GM23338 (cell line): ENCODE results near the gene ARHGAP42.

Experiments used
- CREB1 ChIP-seq: fragments of 250-450 bp; sonication (Bioruptor Pico); IDR thresholded peaks from 2 replicates; pipeline ENCODE4 v1.5.0; 2020; ENCODE audit warnings: low read depth, mild to moderate bottlenecking, moderate library complexity
- EZH2 ChIP-seq: fragments of 200-600 bp; sonication (generic); IDR thresholded peaks from one replicate; pipeline ENCODE4 v1.8.0; 2017; ENCODE audit warnings: antibody characterized with exemption, mild to moderate bottlenecking, low read depth; ENCODE audit not compliant: unreplicated experiment
- EZH2phosphoT487 ChIP-seq: fragments of 200-600 bp; sonication (generic); IDR thresholded peaks from one replicate; pipeline ENCODE4 v1.8.1; 2018; ENCODE audit warnings: antibody characterized with exemption; ENCODE audit not compliant: unreplicated experiment
- JUNB ChIP-seq: IDR thresholded peaks from one replicate; pipeline ENCODE4 v1.6.1; 2016; ENCODE audit warnings: antibody characterized with exemption; ENCODE audit not compliant: unreplicated experiment
- POLR2AphosphoS5 ChIP-seq: IDR thresholded peaks from 2 replicates; pipeline ENCODE4 v1.6.1; 2016; ENCODE audit warnings: antibody characterized with exemption, low read depth
- ZNF462 ChIP-seq: fragments of 250-450 bp; sonication (Bioruptor Pico); IDR thresholded peaks from 2 replicates; pipeline ENCODE4 v1.5.0; 2020; ENCODE audit warnings: mild to moderate bottlenecking, moderate library complexity
- TF ChIP-seq, protein P1 (sequence below), 2 experiments: fragments of 200-600 bp in 1 of 2; sonication (generic) in 1 of 2; conservative IDR thresholded peaks; 2 replicates each; pipeline versions ENCODE4 v1.5.1 to v1.6.1; 2016 to 2017; ENCODE audit warnings: antibody characterized with exemption in 2 of 2, low read depth in 2 of 2, mild to moderate bottlenecking in 2 of 2, moderate library complexity in 1 of 2

GRCh38 chr11:100833276-100833675, 146.2 kb downstream of the ARHGAP42 start:
- TF ChIP-seq, protein P1, sequence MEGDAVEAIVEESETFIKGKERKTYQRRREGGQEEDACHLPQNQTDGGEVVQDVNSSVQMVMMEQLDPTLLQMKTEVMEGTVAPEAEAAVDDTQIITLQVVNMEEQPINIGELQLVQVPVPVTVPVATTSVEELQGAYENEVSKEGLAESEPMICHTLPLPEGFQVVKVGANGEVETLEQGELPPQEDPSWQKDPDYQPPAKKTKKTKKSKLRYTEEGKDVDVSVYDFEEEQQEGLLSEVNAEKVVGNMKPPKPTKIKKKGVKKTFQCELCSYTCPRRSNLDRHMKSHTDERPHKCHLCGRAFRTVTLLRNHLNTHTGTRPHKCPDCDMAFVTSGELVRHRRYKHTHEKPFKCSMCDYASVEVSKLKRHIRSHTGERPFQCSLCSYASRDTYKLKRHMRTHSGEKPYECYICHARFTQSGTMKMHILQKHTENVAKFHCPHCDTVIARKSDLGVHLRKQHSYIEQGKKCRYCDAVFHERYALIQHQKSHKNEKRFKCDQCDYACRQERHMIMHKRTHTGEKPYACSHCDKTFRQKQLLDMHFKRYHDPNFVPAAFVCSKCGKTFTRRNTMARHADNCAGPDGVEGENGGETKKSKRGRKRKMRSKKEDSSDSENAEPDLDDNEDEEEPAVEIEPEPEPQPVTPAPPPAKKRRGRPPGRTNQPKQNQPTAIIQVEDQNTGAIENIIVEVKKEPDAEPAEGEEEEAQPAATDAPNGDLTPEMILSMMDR (conservative IDR thresholded peaks at IDR 0.05; ENCODE audit: low read depth in 2 of 2) = no peak
- TF ChIP-seq EZH2 = no peak
- no peak for TF ChIP-seq CREB1 (CRISPR knock-in tag)
- TF ChIP-seq POLR2AphosphoS5 = no peak
- TF ChIP-seq ZNF462 (CRISPR knock-in tag) = no peak
- no peak for TF ChIP-seq EZH2phosphoT487
- no peak for TF ChIP-seq JUNB
